ENCODE results near the gene KAZN.

The KAZN gene

DNA sequence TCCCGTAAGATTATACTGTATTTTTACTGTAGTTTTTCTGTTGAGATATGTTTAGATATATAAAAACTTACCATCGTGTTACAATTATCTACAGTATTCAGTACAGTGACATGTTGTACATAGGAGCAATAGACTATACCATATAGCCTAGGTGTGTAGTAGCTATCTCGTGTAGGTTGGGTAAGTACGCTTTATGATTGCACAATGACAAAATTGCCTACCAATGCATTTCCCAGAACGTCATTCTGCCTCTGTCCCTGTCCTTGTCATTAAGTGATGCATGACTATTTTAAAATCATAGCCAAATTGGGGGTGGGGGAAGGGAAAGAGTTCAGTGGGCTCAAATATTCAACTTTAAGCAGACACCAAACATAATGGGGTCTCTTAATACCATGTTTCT is 321.3 kb downstream of the KAZN start:
- H3K4me2 ChIP-seq (ENCODE audit: low read depth, low read length): no peak overlapping the region
- no peak overlapping the region for H2AFZ ChIP-seq (ENCODE audit: low read length)
- H3K36me3 ChIP-seq (replicated peaks; ENCODE audit: insufficient read depth, low read length): no peaks in the 10 kb centered on the region
- no peaks in the 10 kb centered on the region for H3K4me1 ChIP-seq (ENCODE audit: low read length)
- no peak overlapping the region for H3K9ac ChIP-seq (ENCODE audit: low read length)
- H3K27me3 ChIP-seq (replicated peaks; ENCODE audit: insufficient read depth, low read length): no peaks in the 10 kb centered on the region
- H3K9me3 ChIP-seq (replicated peaks; ENCODE audit: insufficient read depth, low read length): no peaks in the 10 kb centered on the region
- H3K27ac ChIP-seq (ENCODE audit: low read length): no peak overlapping the region
- no peak for DNase-seq
- H3K79me2 ChIP-seq (ENCODE audit: low read length): no peaks in the 10 kb centered on the region
- H3K4me3 ChIP-seq (ENCODE audit: low read length): no peak overlapping the region
- no peaks in the 10 kb centered on the region for H4K20me1 ChIP-seq (ENCODE audit: insufficient read depth, low read length)
- TF ChIP-seq EZH2phosphoT487 (IDR thresholded peaks at IDR 0.05; ENCODE audit: low read length): no peak
- TF ChIP-seq, protein P1, sequence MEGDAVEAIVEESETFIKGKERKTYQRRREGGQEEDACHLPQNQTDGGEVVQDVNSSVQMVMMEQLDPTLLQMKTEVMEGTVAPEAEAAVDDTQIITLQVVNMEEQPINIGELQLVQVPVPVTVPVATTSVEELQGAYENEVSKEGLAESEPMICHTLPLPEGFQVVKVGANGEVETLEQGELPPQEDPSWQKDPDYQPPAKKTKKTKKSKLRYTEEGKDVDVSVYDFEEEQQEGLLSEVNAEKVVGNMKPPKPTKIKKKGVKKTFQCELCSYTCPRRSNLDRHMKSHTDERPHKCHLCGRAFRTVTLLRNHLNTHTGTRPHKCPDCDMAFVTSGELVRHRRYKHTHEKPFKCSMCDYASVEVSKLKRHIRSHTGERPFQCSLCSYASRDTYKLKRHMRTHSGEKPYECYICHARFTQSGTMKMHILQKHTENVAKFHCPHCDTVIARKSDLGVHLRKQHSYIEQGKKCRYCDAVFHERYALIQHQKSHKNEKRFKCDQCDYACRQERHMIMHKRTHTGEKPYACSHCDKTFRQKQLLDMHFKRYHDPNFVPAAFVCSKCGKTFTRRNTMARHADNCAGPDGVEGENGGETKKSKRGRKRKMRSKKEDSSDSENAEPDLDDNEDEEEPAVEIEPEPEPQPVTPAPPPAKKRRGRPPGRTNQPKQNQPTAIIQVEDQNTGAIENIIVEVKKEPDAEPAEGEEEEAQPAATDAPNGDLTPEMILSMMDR (IDR thresholded peaks at IDR 0.05; ENCODE audit: low read length): no peak
- no peak for TF ChIP-seq EZH2 (optimal IDR thresholded peaks at IDR 0.05; ENCODE audit: low read depth, low read length)
- H3K9me2 ChIP-seq (replicated peaks; ENCODE audit: insufficient read depth, low read length): no peaks in the 10 kb centered on the region
- H3F3A ChIP-seq (ENCODE audit: insufficient read depth, low read length): no peaks in the 10 kb centered on the region

DNA sequence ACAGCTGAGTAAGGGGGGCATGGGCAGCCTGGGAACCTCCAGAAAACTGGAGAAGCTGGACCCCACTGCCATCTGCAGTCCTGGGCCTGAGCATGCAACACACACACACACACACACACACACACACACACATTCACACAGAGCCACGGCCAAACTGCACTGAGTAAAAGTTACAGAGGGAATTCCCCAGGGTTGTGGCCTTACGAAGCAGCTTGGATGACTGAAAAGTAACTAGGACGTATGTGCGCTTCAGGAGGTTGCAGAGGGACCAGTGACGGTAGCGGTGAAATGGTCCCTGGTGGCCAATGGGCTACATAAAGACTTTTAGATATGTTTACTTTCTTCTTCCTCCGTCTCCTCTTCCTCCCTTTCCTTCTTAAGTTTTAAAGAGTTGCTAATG is 322.6 kb downstream of the KAZN start:
- DNase-seq: no peak
- Histone ChIP-seq H3K4me1 (ENCODE audit: low read length) (no peaks in the 10 kb centered on the region), H2AFZ (ENCODE audit: low read length) (no peak overlapping the region), H3K79me2 (ENCODE audit: low read length) (0 out of 2 replicates have a peak, but pooled peaks cover 3% of the 10 kb centered on the region), H3K9ac (ENCODE audit: low read length) (no peak overlapping the region), H3K4me3 (ENCODE audit: low read length) (no peak overlapping the region), H3F3A (ENCODE audit: insufficient read depth, low read length) (no peaks in the 10 kb centered on the region), H4K20me1 (ENCODE audit: insufficient read depth, low read length) (no peaks in the 10 kb centered on the region), H3K9me3 (replicated peaks; ENCODE audit: insufficient read depth, low read length) (no peaks in the 10 kb centered on the region), H3K9me2 (replicated peaks; ENCODE audit: insufficient read depth, low read length) (no peaks in the 10 kb centered on the region), H3K36me3 (replicated peaks; ENCODE audit: insufficient read depth, low read length) (no peaks in the 10 kb centered on the region), H3K4me2 (ENCODE audit: low read depth, low read length) (no peak overlapping the region), H3K27me3 (replicated peaks; ENCODE audit: insufficient read depth, low read length) (no peaks in the 10 kb centered on the region; the same call in 1 of the 2 replicates), H3K27ac (ENCODE audit: low read length) (no peak overlapping the region)
- TF ChIP-seq, protein P1 (IDR thresholded peaks at IDR 0.05; ENCODE audit: low read length): no peak
- no peak for TF ChIP-seq EZH2phosphoT487 (IDR thresholded peaks at IDR 0.05; ENCODE audit: low read length)
- no peak for TF ChIP-seq EZH2 (optimal IDR thresholded peaks at IDR 0.05; ENCODE audit: low read depth, low read length)

DNA sequence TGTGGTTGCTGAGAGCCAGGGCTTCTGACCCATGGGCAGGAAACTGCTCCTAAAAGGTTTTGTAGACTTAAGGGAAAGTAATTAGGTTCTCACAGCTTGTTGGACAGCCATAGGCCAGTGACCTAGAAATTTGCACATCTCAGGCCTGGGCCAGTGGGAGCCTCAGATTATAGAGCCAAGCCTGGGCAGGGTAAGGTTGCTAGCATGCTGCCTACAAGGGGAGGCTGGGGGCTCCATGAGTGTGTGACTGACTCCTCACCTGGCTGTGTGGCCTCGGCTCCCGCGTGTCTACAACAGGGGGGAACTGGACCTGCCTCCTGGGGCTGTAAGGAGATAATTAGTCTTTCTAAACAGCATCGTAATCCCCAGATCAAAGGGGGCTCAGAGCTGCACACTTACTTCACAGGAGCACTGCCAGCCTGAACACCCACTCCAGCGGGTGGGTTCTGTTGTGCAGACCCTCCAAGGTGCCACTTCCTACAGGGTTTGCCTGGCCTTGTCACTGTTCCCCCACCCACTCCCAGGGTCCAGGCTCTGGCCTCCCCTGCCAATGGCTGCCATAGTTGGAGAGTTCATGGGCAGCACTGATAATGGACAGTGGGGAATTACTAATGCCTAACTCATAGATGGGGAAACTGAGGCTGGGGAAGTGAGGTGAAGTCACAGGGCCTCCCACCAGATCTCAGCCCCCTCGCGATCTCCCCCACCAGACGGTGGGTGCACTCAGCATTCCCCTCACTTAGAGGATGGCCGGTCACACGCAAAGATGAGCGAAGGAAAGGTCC is 324.6 kb downstream of the KAZN start:
- Histone ChIP-seq H3K27ac (ENCODE audit: low read length) (no peak overlapping the region), H3F3A (ENCODE audit: insufficient read depth, low read length) (no peaks in the 10 kb centered on the region), H4K20me1 (ENCODE audit: insufficient read depth, low read length) (no peaks in the 10 kb centered on the region), H3K36me3 (replicated peaks; ENCODE audit: insufficient read depth, low read length) (no peaks in the 10 kb centered on the region), H3K4me3 (ENCODE audit: low read length) (peak overlapping the region; percentile 44; the same call in 1 of the 2 replicates), H3K4me1 (ENCODE audit: low read length) (no peaks in the 10 kb centered on the region), H3K9me2 (replicated peaks; ENCODE audit: insufficient read depth, low read length) (no peaks in the 10 kb centered on the region), H3K9me3 (replicated peaks; ENCODE audit: insufficient read depth, low read length) (no peaks in the 10 kb centered on the region), H3K79me2 (ENCODE audit: low read length) (0 out of 2 replicates have a peak, but pooled peaks cover 3% of the 10 kb centered on the region), H3K27me3 (replicated peaks; ENCODE audit: insufficient read depth, low read length) (no peaks in the 10 kb centered on the region; the same call in 1 of the 2 replicates), H3K4me2 (ENCODE audit: low read depth, low read length) (peak overlapping the region; percentile 59; the same call in 1 of the 2 replicates), H3K9ac (ENCODE audit: low read length) (no peak overlapping the region), H2AFZ (ENCODE audit: low read length) (peak overlapping the region; percentile 61; the same call in 1 of the 2 replicates)
- TF ChIP-seq EZH2 (optimal IDR thresholded peaks at IDR 0.05; ENCODE audit: low read depth, low read length) (no peak), EZH2phosphoT487 (IDR thresholded peaks at IDR 0.05; ENCODE audit: low read length) (no peak)
- TF ChIP-seq, protein P1 (IDR thresholded peaks at IDR 0.05; ENCODE audit: low read length): no peak
- no peak for DNase-seq

Measured in MM.1S (cell line).